Measurements from ENCODE around the gene RAD9A. TPM values are rescaled to one million over a fixed set of nuclear protein-coding genes. Genes with fewer than 3 reads are reported as not detected.
A peak's percentile ranks its signal among the peaks of the same experiment; 100 is the strongest.
"Not testable (repeated sequence)": the region's sequence is repeated elsewhere in the genome, so short reads cannot be mapped to it uniquely, and the experiment has no call there.

Gene RAD9A
- total and polyA plus RNA-seq, 11 donors = 3.5 to 9.1 (median 6.1) TPM

- peak; percentile 70 to 88 (median 86) for ATAC-seq
- H3K4me3 ChIP-seq = peak within 1 kb of the TSS; percentile 74 to 100 (median 86)
- H3K27ac ChIP-seq = peak within 1 kb of the TSS; percentile 91 to 99 (median 97)
- peak; percentile 33 to 79 for TF ChIP-seq POLR2A (IDR thresholded peaks at IDR 0.05)
- peak in 10 of 12 donors; percentile 20 to 88 (median 62) for TF ChIP-seq CTCF (IDR thresholded peaks at IDR 0.05)
- intact Hi-C loops (cut with DNase I) = loop anchor here (1.0 to 10.0 kb wide), 8 partner anchors 19 to 106 kb away; partner anchors contain the start of genes TMEM134 (in 9 of the 10), CDK2AP2 (in 1 of the 10) and PITPNM1 (in 1 of the 10)
- 0 to 3% (median 1%) methylated on average over 12 to 73 of the region's 73 CpGs for WGBS, 4 donors
- H3K4me1 ChIP-seq = peaks cover 0 to 62% (median 34%) of the 10 kb centered on the region in 12 donors
- peaks cover 0 to 40% (median 30%) of the 10 kb centered on the region in 9 donors for H3K36me3 ChIP-seq
- no peaks in the 10 kb centered on the region for H3K27me3 ChIP-seq
- peak; percentile 93 to 95 (median 93) for DNase-seq
- no peaks in the 10 kb centered on the region for H3K9me3 ChIP-seq
Observed at GRCh38 chr11:67401495-67402191, 9.9 kb downstream of the RAD9A start, which contains the start of gene PPP1CA. Gene PPP1CA, minus strand, starts transcription at chr11:67401858. Its CDS starts 76 bp downstream, at chr11:67401782.

GRCh38 chr11:67402192-67402839 lies 10.5 kb downstream of the RAD9A start:
- Histone ChIP-seq H3K27ac (peak overlapping the region; percentile 91 to 99 (median 97)), H3K36me3 (peaks cover 0 to 33% (median 23%) of the 10 kb centered on the region in 9 donors), H3K4me1 (peaks cover 0 to 55% (median 30%) of the 10 kb centered on the region in 12 donors), H3K4me3 (peak overlapping the region in 10 of 12 donors; percentile 25 to 100 (median 86))
- ATAC-seq, H3K27me3 ChIP-seq, H3K9me3 ChIP-seq: not testable (repeated sequence)
- intact Hi-C loops (cut with DNase I) = loop anchor here in 9 of 10 donors (1.0 to 10.0 kb wide), 5 partner anchors 18 to 105 kb away; partner anchors contain the start of genes TMEM134 (in 7 of the 9), CDK2AP2 (in 1 of the 9) and PITPNM1 (in 1 of the 9)
- WGBS, 4 donors = 58 to 64% (median 60%) methylated on average over 19 of the region's 19 CpGs
- DNase-seq = peak in 1 of 5 donors; percentile 58

- not testable (repeated sequence) for ATAC-seq, H3K27me3 ChIP-seq, DNase-seq, H3K9me3 ChIP-seq
- Histone ChIP-seq H3K27ac (peak overlapping the region in 5 of 12 donors; percentile 3 to 98 (median 51)), H3K36me3 (peaks cover 0 to 26% (median 16%) of the 10 kb centered on the region in 9 donors), H3K4me3 (peak overlapping the region in 1 of 12 donors; percentile 59), H3K4me1 (peaks cover 0 to 49% (median 27%) of the 10 kb centered on the region in 12 donors)
- WGBS, 4 donors = 93 to 97% (median 96%) methylated on average over 9 of the region's 9 CpGs
- intact Hi-C loops (cut with DNase I) = loop anchor here in 9 of 10 donors (2.0 to 10.0 kb wide), 4 partner anchors 18 to 104 kb away; partner anchors contain the start of genes TMEM134 (in 7 of the 9), CDK2AP2 (in 1 of the 9) and PITPNM1 (in 1 of the 9)
Observed at GRCh38 chr11:67403085-67403484, 11.3 kb downstream of the RAD9A start.

- Histone ChIP-seq H3K4me3 (peak overlapping the region in 4 of 12 donors; percentile 6 to 59 (median 39)), H3K4me1 (peaks cover 0 to 52% (median 22%) of the 10 kb centered on the region in 12 donors)
Observed at GRCh38 chr11:67404515-67405195, 12.9 kb downstream of the RAD9A start.

More at GRCh38 chr11:67404515-67405195, 12.9 kb downstream of the RAD9A start:
- Histone ChIP-seq H3K9me3 (no peaks in the 10 kb centered on the region), H3K27ac (peak overlapping the region in 2 of 12 donors; percentile 59 to 91), H3K27me3 (peaks cover 0 to 9% (median 0%) of the 10 kb centered on the region in 9 donors), H3K36me3 (peaks cover 0 to 10% (median under 1%) of the 10 kb centered on the region in 9 donors)
- ATAC-seq (no peak), DNase-seq (peak in 1 of 5 donors; percentile 67)
- intact Hi-C loops (cut with DNase I) = loop anchor here in 8 of 10 donors (5.0 to 10.0 kb wide), 3 partner anchors 60 to 103 kb away; partner anchors contain the start of genes TMEM134 (in 7 of the 8), CDK2AP2 (in 1 of the 8) and PITPNM1 (in 1 of the 8)
- WGBS, 4 donors = 73 to 83% (median 78%) methylated on average over 13 of the region's 13 CpGs
- TF ChIP-seq CTCF (IDR thresholded peaks at IDR 0.05) (no peak), POLR2A (IDR thresholded peaks at IDR 0.05) (no peak)

Measured in heart left ventricle (tissue), 16 donors.